GM12865 (cell line): ENCODE measurements around the gene MRPL28.

Source experiments
- DNase-seq: peaks from one replicate; pipeline ENCODE4 v3.0.0; 2010; ENCODE audit warnings: low read depth
- H3K4me3 ChIP-seq: 2 replicates; pipeline ENCODE4 v1.5.1; 2011; ENCODE audit warnings: mild to moderate bottlenecking, low read depth, low read length, control low read depth
- CTCF ChIP-seq: IDR thresholded peaks from 2 replicates; pipeline ENCODE4 v1.5.1; 2011; ENCODE audit warnings: low read length, control low read depth, low read depth, inconsistent platforms; ENCODE audit not compliant: insufficient read depth; ENCODE audit errors: missing control alignments

MRPL28 gene

GRCh38 chr16:404971-405486 lies 34.7 kb upstream of the MRPL28 start:
- no peak for TF ChIP-seq CTCF
- no peak for DNase-seq
- H3K4me3 ChIP-seq: no peak overlapping the region

GRCh38 chr16:401468-402348 lies 31.4 kb upstream of the MRPL28 start, which contains the start of gene DECR2:
TSS of gene DECR2 (plus strand) at chr16:401885. CDS start at chr16:401964, 79 bp downstream.
- TF ChIP-seq CTCF: peak; percentile 56
- peak; percentile 96 for DNase-seq
- peak within 1 kb of the TSS; percentile 95 for H3K4me3 ChIP-seq

GRCh38 chr16:400061-400591 lies 29.8 kb upstream of the MRPL28 start:
- peak overlapping the region; percentile 95 for H3K4me3 ChIP-seq
- DNase-seq: no peak
- TF ChIP-seq CTCF: no peak

- no peak for TF ChIP-seq CTCF
- no peak for DNase-seq
- H3K4me3 ChIP-seq: no peak overlapping the region
Observed at GRCh38 chr16:399340-400019, 29.1 kb upstream of the MRPL28 start.

GRCh38 chr16:398561-399339 lies 28.4 kb upstream of the MRPL28 start:
- no peak overlapping the region for H3K4me3 ChIP-seq
- no peak for DNase-seq
- no peak for TF ChIP-seq CTCF

- TF ChIP-seq CTCF: no peak
- DNase-seq: no peak
- H3K4me3 ChIP-seq: no peak overlapping the region
Observed at GRCh38 chr16:397736-398332, 27.5 kb upstream of the MRPL28 start.
